ENCODE results near the gene CRY2.

Gene CRY2

DNA sequence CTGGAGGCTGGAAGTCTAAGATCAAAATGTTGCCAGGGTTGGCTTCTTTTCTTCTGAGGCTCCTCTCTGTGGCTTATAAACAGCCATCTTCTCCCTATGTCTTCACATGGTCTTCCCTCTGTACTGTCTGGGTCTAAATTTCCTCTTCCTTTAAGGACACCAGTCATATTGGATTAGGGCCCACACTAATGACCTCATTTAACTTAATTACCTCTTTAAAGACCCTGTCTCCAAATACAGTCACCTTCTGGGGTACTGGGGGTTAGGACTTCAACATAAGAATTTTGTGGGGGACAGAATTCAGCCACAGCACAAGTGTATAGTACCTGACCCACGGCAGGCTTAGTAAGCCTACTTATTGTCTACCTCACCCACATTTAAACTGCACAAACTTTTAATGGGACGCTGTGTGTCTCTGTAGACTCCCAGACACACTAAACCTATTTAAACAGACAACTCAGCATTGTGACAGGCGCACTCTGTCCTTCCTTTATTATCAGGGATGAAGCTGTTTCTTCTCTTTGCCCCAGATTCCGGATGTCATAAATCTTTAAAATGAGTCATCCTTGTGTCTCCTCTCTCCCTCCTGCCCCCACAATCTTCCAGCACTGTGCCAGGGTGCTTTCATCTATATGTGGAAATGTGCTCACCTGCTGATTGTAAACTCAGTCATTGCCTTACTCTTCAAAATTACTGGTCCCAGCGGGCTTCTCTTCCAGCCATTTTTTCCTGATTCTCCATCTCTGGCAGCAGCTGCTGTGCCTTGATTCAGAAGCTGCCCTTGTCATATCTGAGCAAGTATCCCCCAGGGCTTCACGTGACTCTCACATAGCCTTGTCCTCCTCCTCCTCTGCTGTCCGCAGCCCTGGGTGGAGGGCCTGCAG is 32.8 kb downstream of the CRY2 start:
- DNase-seq: no peak

DNA sequence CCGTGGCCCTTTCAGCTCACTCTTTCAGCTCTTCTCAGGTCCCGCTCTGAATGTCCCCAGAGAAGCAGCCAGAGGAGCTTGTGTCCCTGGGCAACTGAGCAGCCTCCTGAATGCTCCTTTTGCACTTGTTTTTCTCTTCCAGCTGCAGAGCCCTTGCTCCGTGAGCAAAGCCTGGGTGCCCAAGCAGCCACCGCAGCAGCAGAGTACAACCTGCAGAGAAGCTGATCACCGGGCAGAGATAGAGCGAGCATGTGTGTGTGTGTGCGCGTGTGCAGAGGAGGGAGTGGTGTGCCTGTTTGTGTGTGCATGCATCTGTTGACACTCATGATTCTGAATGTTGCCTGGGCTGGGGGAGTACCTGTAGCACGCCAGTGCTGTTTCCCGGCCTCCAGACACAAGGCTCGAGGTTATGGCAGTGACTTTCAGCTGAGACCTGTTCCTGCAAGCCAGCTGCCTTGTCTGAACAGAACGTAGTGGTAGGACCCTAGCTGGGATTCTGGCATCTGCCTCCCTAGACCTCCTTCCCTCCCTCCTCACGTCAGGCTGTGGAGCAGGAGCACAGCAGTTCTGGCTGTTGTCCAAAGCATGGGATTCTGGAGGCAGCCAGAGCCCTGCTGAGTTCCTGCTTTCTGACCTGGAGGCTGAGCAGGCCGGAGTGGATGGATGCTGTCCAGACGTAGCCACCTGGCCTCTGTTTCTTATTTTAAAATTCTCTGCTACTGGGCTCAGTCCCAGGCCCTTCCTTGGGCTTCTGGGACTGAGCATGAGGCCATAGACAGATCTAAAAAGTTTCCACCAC is 33.7 kb downstream of the CRY2 start:
- no peak for DNase-seq

- DNase-seq: no peak
Measured at GRCh38 chr11:45881708-45882368, 34.6 kb downstream of the CRY2 start.

DNA sequence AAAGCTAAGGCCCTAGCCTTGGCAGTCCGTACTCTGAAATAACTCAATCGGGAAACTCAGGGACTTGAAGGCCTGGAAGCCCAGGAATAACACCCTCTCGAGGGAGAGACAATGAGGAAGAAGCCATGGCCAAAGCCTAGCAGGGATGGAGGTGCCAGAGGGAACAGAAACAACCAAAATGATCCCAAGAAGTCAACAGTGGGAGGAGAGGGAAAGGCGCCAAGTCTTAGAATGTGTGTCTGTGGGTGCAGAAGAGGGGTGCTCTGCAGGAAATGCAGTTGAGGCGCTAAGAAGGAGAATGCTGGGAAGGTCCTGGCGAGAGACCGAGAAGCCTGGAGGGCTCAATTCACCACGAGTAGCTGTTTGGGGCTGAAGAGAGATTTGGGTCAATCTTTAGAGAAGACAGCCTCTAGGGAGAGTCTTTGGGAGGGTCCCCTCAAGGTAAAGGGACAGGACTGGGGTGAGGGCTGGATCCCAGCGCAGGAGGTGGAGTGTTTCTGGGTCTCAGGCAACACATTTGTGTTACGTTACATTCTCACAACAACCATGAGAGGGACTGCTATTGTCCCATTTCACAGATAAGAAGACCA is 37.4 kb downstream of the CRY2 start:
- DNase-seq: no peak

DNA sequence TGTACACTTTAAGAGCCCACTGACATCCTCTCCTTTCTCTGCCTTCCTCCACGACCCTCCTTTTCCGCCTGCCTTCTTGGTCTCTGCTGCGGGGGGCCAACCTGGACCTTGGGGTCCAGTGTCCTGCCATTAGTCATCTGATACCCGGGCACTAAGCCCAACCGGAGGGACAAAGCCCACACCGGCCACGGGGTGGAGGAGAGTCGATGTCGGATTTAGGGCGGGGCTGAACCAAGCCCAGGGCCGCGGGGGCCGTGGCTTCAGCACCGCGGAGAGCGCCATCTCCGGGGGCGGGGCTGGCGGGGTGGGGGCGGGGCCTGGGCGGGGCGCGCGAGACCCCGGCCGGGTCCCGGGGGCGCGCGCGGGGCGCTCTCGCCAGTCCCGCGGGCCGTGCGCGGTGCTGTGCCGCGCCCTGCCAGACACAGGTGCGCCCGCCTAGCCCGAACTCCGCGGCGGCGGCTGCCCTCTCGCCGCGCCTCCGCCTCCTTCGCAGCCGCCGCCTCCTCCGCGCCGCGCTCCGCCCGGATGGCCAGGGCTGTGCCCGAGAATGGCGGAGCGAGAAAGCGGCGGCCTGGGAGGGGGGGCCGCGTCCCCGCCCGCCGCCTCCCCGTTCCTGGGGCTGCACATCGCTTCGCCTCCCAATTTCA is 38.1 kb downstream of the CRY2 start, which contains the start of gene MAPK8IP1:
Gene MAPK8IP1, plus strand, starts transcription at position 378 of the 647 bp plus-strand sequence. Its CDS starts 170 bp downstream, at position 548.
- no peak for DNase-seq

GRCh38 chr11:45885921-45886721 is 38.8 kb downstream of the CRY2 start:
- DNase-seq: no peak

GRCh38 chr11:45886816-45887520 is 39.7 kb downstream of the CRY2 start:
- no peak for DNase-seq

GRCh38 chr11:45887587-45887986 is 40.3 kb downstream of the CRY2 start:
- no peak for DNase-seq

GRCh38 chr11:45889555-45889954 is 42.3 kb downstream of the CRY2 start:
- no peak for DNase-seq

- no peak for DNase-seq
Measured at GRCh38 chr11:45889966-45890365, 42.7 kb downstream of the CRY2 start.

DNA sequence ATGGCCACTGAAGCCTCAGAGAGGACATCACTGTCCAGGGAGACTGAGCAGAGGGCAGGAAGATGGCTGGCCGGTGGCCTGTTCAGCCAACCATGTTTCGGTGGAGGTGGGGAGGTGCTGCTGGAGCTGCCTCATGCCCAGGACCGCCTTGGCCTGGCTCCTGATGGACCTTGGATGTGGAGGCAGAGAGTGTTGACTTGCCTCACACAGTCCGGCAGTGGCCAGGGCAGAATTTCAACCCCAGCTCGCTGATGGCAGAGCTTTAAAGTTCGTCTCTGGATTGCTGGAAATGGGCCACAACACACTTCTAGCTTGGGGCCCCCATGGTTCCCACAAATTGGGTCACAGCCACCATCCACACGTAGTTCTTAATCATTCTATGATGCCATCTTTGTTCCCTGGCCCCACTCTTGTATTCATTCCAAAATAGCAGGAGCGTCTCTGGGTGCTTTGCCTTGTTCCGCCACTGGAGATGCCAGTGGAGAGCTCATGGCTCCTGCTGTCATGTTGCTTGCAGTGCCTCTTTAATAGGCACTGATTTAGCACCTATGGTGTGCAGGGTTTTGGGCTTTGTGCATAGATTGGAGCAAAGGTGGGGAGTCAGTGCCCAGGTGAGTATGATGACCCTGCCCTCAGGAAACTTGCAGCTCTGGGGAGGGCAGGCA is 43.7 kb downstream of the CRY2 start:
- no peak for DNase-seq

GRCh38 chr11:45892856-45893255 is 45.6 kb downstream of the CRY2 start:
- DNase-seq: no peak

- DNase-seq: no peak
Measured at GRCh38 chr11:45894555-45895247, 47.4 kb downstream of the CRY2 start.

DNA sequence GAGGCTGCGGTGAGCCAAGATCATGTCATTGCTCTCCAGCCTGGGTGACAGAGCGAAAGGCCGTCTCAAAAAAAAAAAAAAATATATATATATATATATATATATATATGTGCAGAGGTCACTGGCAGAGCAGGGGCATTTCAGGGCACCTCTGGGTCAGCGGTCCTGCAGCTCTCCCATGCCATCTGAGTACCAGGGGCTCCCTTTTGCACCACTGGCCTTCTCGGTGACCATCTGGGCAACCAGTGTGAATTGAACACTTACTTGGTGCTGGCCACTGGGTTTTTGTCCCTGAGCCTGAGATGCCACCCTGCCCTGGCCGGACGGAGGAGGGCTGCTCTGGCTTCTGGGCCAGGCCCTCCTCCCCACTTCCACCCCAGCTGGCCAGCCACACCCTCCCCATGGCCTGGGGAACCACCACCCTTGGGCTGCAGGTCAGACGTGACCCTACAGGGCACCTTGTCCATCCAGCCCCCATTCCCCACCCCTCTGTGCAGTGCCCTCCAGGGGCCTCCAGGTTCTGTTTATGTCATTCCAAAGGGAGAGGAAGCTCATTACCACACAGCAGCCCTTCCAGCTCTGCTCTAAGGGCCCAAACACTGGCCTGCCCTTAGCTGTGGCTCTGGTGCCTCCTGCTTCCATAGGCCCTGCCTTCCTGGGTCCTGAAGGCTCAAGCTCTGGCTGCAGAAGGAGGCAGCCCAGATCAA is 48.4 kb downstream of the CRY2 start:
- DNase-seq: no peak

DNA sequence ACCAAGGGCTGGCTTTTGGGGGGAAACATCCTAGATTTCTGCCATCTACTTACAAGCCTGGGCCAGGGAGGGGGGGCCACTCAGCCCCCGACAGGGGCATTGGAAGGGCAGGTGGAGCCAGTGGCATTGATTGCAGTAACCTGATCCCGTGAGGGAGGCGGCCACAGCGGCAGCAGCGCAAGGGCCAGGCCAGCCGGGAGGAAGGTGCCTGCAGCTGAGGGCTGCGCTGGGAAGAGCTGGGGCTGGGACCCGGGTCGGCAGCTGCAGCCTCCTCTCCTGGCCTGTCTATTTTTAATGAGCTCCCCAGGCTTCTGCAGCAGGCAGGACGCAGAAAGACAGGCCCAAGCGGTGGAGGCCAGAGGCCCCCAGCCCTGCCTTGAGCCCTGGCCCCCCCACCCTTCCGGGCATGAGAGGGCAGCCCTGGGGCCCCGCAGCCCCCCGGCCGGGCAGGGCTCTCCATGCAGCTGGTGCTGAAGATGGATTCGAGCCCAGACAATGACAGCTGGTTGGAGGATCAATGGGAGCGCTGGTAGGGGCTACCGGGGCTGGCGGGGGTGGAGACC is 49.2 kb downstream of the CRY2 start:
- no peak for DNase-seq

GRCh38 chr11:45897556-45897955 is 50.3 kb downstream of the CRY2 start:
- DNase-seq: no peak

- DNase-seq: no peak
Measured at GRCh38 chr11:45899086-45899447, 51.8 kb downstream of the CRY2 start.

GRCh38 chr11:45899448-45900174 is 52.3 kb downstream of the CRY2 start:
- DNase-seq: peak; percentile 51 to 78

Data from SW 1271 (cell line).